Measurements from ENCODE around the gene FGFR2. TPM values are rescaled to one million over a fixed set of nuclear protein-coding genes. Genes with fewer than 3 reads are reported as not detected.

FGFR2 gene
- total RNA-seq, 1 donor from 2014 or later, result 8.0 TPM

GRCh38 chr10:121428867-121429266, 169.4 kb downstream of the FGFR2 start:
- TF ChIP-seq, protein P1, sequence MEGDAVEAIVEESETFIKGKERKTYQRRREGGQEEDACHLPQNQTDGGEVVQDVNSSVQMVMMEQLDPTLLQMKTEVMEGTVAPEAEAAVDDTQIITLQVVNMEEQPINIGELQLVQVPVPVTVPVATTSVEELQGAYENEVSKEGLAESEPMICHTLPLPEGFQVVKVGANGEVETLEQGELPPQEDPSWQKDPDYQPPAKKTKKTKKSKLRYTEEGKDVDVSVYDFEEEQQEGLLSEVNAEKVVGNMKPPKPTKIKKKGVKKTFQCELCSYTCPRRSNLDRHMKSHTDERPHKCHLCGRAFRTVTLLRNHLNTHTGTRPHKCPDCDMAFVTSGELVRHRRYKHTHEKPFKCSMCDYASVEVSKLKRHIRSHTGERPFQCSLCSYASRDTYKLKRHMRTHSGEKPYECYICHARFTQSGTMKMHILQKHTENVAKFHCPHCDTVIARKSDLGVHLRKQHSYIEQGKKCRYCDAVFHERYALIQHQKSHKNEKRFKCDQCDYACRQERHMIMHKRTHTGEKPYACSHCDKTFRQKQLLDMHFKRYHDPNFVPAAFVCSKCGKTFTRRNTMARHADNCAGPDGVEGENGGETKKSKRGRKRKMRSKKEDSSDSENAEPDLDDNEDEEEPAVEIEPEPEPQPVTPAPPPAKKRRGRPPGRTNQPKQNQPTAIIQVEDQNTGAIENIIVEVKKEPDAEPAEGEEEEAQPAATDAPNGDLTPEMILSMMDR (IDR thresholded peaks at IDR 0.05), result no peak
- Mint-ChIP-seq H3K4me3 (ENCODE audit: unreplicated experiment) (no peak overlapping the region), H3K27me3 (ENCODE audit: unreplicated experiment) (peaks cover 8% of the 10 kb centered on the region), H3K4me1 (ENCODE audit: unreplicated experiment) (no peaks in the 10 kb centered on the region), H3K9me3 (ENCODE audit: unreplicated experiment) (no peaks in the 10 kb centered on the region), H3K36me3 (ENCODE audit: unreplicated experiment) (no peaks in the 10 kb centered on the region), H3K27ac (ENCODE audit: unreplicated experiment) (no peak overlapping the region)
- no peak for DNase-seq (ENCODE audit: extremely low spot score, unreplicated experiment)

Data from osteocyte (in vitro differentiated cells).